HG02623 (cell line): ENCODE results near the gene ATF7.
"Not testable (repeated sequence)": the region's sequence is repeated elsewhere in the genome, so short reads cannot be mapped to it uniquely, and the experiment has no call there.

ENCODE experiments used
- ATAC-seq: cut with Tn5 transposase; IDR thresholded peaks from one replicate; pipeline ENCODE4 v1.9.1; 2021; ENCODE audit warnings: moderate library complexity; ENCODE audit not compliant: unreplicated experiment

The ATF7 gene

DNA sequence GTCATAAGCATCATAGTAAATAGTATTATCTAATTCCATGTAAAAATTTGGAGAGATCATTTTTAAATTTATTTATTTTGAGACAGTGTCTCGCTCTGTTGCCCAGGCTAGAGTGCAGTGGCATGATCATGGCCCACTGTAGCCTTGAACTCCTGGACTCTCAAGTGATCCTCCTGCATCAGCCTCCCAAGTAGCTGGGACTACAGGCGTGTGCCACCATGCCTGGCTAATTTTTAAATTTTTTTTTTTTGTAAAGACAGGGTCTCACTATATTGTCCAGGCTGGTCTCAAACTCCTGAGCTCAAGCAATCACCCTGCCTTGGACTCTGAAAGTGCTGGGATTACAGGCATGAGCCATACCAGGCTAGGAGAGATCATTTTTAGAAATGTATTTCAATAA is 27.2 kb downstream of the ATF7 start:
- not testable (repeated sequence) for ATAC-seq

- no peak for ATAC-seq
Observed at GRCh38 chr12:53596920-53597363, 29.2 kb downstream of the ATF7 start.

DNA sequence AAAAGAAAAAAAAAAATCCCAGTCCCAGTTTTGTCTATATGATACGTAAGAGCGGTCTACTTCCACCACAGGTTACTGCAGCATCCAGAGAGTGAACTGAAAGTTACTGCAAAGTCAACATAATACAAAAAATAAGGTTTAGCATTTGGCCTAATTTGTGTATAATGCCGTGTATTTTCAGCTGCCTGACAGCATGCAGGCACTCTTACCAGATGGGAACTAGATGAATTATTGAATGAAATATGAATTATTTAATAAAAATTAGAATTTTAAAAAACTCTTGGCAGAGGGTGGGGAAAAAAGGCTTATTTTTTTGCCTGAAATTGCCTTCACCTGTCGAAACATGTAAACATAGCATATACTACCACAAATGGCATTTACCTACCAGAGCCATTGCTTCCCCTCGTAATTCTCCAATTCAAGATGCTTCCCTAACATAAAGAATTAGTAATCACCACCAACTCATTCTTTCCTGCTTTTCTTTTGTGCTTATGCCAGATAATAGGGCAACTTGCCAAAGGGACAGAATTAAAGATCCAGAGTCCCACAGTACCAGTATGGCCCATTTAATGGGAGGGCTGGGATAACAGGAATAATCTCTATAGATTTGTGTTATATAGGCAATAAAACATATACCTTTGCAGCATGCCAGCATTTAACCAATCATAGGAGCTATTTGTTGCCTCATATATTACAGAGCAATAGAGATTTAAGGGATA is 31.1 kb downstream of the ATF7 start:
- ATAC-seq, result no peak

DNA sequence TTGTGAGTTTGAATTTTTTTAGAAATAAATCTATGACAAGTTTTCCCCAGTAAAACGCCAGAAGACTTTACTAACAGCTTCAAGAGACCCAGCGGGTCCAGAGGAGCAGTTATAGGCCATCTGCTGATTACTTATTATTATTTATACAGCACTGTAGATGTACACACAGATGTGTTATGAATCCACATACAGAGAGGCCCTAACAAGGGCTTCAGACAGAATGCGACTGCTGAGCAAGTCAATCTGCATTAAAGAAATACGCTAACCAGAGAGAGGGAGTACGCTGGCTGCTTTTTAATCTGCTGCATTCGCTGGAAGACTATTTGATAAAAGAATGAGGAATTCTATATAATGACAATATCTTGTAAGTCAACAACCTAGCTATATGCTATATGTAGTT is 32.5 kb downstream of the ATF7 start:
- ATAC-seq, result no peak

- ATAC-seq, result no peak
Observed at GRCh38 chr12:53593031-53593430, 33.2 kb downstream of the ATF7 start.

DNA sequence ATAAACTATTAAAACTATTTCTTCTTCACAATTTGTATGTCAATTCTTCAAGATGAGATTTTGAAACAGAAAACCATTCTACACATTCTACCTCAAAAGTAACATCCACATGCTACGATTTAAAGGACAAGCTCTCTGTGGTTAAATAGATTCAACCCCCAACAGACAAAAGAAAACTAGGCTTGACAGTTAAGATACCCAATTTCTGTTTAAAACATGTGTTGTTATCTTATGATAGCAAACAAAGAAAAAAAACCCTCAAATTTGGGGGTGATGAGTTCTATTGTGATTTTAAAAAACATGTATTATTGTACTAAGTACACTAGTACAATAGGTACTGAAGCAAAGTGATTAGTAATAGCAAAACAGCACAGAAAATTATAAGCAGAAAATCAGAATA is 33.8 kb downstream of the ATF7 start:
- no peak for ATAC-seq

DNA sequence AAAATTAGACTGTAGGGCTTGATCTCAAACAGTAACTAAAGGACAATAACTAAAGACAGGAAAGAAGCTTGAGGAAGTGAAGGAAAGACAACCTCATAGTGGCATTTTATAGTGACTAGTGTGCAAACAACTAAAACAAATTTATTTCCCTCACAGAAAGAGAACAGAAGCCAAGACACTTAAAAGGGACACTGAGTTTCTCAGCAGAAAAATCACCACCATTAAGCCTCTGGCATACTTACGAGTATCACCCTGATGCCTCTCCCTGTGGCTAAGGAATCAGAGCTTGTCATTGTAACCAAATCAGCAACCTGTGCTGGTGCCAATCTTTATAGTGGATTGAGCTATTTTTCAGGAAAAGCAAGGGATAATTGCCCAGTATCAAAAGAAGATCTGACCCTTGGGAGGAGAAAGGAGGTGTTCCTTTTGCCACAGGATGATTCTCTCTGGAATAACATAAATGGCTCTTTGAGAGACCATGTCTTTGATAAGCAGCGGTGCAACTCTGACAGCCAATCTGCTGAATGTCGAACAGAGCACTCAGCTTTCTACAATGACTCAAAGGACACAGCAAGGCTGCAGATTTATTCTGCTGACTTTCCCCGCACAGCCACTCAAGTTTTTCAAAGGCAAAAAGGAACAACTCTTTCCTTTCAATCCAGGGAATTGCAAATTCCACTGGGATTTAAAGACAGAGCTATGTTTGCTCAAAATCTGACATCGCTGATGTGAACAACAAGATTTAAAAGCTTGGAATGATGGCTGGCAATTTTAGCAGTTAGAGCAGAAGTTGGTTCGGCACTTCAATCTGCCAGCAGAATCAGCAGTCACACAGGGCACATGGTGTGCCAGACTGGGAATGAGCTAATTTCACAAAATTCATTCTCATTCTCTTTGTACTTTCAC is 34.6 kb downstream of the ATF7 start:
- no peak for ATAC-seq

DNA sequence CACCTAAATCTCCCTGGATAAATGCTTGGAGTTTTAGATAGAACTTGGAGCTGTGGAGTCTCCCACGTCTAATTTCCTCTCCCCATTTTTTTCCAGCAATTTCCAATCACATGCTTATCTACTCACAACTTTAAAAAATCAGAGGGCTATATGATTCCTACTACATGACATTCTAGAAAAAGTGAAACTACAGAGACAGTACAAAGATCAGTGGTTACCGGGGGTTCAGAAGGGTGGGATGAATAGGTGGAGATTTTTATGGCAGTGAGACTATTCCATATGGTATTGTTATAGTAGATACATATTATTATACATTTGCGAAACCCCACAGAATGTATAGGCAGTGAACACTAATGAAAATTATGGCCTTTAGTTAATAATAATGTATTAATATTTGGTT is 35.5 kb downstream of the ATF7 start:
- ATAC-seq, result no peak

GRCh38 chr12:53589915-53590314 is 36.3 kb downstream of the ATF7 start:
- no peak for ATAC-seq

DNA sequence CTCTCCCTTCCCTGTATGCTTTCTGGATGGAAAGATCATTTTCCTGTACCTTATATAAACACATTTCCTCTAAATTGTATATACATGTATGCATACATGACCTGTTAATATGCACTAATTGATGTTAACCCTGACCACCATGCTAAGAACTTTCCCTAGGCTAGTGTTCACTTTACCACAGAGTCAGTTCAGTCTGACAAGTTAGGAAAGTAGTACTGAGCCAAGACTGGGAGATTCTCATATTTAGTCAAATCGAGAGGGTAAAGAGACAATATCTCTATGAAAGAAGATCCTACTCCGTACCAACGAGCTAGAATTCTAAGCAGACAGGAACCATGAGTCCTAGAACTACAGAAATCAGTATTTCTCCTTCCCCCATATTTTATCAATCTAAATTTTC is 36.8 kb downstream of the ATF7 start:
- ATAC-seq, result no peak

GRCh38 chr12:53588123-53588522 is 38.1 kb downstream of the ATF7 start:
- ATAC-seq, result no peak

GRCh38 chr12:53586745-53587144 is 39.4 kb downstream of the ATF7 start:
- ATAC-seq, result no peak

DNA sequence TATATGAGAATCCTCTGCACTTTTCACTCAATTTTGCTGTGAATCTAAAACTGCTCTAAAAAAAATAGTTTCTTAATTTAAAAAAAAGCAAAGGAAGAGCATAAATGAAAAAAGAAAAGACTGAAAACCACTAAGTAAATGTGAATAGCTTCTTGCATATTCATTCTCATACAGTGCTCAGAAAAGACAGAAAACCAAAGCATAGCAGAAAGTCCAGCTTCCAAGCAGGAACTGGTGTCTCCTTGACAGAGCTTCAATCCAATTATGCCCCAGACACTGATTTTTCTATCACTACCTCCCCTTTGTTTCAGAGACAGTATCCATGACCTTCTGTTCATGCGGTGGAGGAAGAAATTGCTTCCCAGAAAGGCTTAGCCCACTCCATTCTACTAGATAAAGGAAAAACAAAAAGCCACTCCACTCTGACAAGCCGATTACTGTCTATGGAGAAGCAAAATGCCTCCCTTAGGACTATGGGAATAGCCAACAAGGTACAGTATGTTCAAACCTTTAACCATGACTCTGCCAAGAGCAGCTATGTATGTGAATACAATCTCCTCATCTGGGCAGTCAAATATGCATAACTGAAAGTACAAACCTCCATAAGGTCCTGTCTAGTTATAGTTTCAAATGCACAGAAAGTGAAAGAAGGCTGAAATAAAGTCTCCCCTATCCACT is 40.6 kb downstream of the ATF7 start:
- no peak for ATAC-seq

DNA sequence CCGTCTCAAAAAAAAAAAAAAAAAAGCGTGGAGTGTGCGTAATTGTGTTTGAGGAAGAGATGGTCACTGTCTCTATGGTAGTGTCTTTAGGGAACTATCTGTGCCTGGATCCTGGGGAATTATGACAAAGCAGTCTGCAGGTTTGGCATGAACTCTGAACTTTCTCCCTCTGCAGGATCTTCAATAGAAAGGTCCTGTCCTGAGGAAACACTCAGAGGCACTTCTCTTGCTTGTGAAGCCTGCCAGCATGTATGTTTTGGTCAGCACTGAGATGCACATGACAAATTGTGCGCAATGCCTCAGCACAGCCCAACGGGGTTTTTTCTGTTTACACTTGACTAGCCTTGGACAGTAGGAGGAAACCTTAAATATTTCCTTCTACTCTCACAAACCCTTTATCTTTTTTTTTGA is 46.6 kb downstream of the ATF7 start:
- ATAC-seq, result no peak

GRCh38 chr12:53578783-53579182 is 47.4 kb downstream of the ATF7 start:
- no peak for ATAC-seq

- no peak for ATAC-seq
Observed at GRCh38 chr12:53577941-53578352, 48.2 kb downstream of the ATF7 start.

- ATAC-seq, result no peak
Observed at GRCh38 chr12:53575502-53576249, 50.5 kb downstream of the ATF7 start.

DNA sequence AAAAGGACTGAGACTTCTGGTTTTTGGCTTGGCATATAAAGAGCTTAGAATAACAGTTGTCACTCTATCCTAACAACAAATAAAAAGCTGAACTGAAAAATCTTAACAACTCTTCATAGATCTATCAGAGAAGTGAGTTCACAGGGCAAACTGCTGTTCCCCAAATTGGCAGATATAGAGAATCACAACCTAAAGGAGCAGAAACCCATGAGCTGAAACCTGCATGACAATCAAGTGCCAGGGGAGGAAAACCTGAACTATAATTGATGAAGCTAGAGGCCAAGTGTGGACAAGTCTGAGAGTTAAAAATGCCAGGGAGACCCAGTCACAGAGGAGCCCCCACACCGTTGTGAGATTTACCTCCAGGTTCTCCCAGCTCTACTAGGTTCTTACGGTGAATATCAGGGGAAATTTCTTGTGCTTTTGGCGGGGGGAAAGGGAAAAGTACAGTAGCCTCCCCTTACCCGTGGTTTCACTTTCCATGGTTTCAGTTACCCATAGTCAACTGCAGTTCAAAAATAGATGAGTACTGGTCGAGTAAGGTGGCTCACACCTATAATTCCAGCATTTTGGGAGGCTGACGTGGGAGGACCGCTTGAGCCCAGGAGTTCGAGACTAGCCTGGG is 53.9 kb downstream of the ATF7 start:
- ATAC-seq, result no peak

- ATAC-seq, result no peak
Observed at GRCh38 chr12:53571295-53571694, 54.9 kb downstream of the ATF7 start.

DNA sequence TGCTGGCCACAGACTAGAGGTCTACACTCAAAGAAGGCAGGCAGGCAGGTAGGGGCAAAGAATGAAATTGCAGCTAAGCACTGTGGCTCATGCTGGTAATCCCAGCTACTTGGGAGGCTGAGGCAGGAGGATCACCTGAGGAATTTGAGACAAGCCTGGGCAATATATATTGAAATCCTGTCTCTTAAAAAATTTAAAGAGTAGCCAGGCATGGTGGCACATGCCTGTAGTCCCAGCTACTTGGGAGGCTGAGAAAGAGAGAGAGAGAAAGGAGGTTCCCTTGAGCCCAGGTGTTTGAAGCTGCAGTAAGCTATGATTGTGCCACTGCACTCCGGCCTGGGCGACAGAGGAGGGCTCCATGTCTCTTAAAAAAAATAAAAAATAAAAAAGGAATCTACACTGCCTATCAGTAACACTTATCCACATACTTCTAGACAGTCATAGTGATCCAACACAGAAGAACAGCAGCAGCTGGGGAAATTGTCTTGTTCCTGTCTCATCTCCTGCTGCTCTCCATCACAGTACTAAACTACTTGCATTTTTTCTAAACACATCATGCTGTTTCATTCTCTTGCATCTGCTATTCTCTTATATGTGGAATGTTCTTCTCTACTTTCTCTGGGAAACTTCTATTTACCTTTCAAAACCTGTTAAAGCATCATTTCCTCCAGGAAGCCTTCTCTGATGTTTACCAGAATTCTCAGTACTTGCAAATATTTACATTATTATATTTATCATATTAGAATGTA is 57.2 kb downstream of the ATF7 start:
- no peak for ATAC-seq
